GM10266 (cell line): Measurements from ENCODE around the gene DCC.

Source experiments
- DNase-seq: peaks from one replicate; pipeline ENCODE4 v3.0.0; 2012; ENCODE audit errors: extremely low spot score
- CTCF ChIP-seq: IDR thresholded peaks from 2 replicates; pipeline ENCODE4 v1.5.1; 2012; ENCODE audit warnings: mild to moderate bottlenecking, low read depth; ENCODE audit not compliant: control insufficient read depth, insufficient read depth; ENCODE audit errors: missing control alignments

Gene DCC

GRCh38 chr18:53253789-53254188, 913.8 kb downstream of the DCC start:
- TF ChIP-seq CTCF, result no peak
- no peak for DNase-seq

- TF ChIP-seq CTCF, result no peak
- no peak for DNase-seq
Measured at GRCh38 chr18:53254265-53254664, 914.3 kb downstream of the DCC start.

GRCh38 chr18:53261241-53261640, 921.2 kb downstream of the DCC start:
- DNase-seq, result no peak
- TF ChIP-seq CTCF, result no peak

DNA sequence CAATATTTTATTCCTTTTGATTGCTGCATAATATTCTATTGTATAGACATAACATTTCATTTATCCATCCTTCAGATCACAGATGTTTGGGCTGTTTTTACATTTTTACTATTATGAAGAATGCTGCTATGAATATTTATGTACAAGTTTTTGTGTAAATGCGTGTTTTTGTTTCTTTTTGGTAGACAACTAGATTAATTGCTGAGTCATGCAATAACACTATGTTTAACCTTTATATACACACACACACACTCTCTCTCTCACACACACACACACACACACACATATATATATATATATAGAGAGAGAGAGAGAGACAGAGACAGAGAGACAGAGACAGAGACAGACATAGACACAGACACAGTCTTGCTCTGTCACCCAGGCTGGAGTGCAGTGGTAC, 926.9 kb downstream of the DCC start:
- TF ChIP-seq CTCF, result no peak

DNA sequence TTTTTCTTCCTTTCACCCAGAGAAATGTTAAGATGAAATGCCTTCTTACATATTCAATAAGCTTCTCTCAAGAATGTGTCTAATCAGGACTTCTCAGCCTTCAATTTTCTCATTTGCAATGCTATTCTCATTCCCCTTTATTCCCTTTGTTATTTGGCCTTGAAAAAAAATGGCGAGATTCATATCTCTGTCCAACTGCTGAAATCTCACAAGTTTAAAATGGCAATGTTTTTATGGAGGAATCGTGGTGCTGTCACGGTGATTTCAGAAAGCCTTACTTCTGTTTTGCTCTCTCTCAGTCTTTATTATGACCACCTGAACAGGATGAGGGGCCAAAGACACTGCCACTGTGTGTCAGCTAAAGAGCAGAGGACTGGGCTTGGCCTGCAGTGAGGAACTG, 928.5 kb downstream of the DCC start:
- TF ChIP-seq CTCF, result no peak
- no peak for DNase-seq

More for the DNA sequence above, 926.9 kb downstream of the DCC start:
- no peak for DNase-seq

DNA sequence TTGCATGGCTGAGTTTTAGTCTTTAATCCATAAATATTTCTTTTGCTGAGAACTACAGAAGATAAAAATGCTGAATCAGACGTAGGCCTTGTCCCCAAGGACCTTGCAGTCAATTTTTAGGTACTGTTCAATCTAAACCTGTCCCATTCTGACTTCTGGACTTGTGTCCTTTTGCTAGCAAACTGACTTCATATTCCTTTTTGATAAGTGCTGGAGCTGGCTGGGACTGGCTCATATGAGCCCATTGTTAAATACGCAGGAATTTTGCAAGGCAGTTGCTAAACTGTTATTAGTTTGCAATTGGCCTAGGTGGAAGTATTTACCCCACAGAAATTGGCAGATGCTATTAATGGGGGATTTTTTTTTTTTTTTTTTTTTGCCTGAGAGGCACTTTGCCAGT, 941.4 kb downstream of the DCC start:
- no peak for TF ChIP-seq CTCF

DNA sequence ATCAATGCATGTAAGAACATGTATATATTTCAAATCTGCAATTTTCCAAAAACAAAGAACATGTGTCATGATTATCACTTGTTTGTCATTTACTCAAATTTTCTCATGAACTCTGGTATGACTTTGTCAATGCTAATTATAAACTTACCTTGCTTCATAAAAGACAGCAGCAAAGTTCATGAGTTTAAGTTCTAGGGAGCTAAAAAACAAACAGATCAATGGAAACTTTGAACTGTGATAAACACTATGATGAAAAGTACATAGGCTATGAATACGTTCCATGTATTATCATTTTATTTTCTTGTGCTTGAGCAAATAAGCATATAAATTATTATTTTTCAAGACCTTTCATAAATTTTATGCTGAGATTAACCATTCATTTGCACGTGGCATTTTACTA, 943.7 kb downstream of the DCC start:
- no peak for TF ChIP-seq CTCF
- no peak for DNase-seq

More for the DNA sequence above, 941.4 kb downstream of the DCC start:
- DNase-seq, result no peak
